GM10248 (cell line): ENCODE results near the gene CADM2.

ENCODE experiments used
- CTCF ChIA-PET: fragments of 300-600 bp; sonication (Branson Sonifier 250); formaldehyde crosslinking; extraction: SDS; loops from one replicate; lab custom pipeline; 2021; ENCODE audit warnings: antibody characterized with exemption; lab: Yijun Ruan, JAX
- POLR2A ChIA-PET: fragments of 350-650 bp; sonication (Branson Sonifier 250); formaldehyde crosslinking; extraction: SDS; loops from one replicate; lab custom pipeline; 2020; ENCODE audit warnings: antibody characterized with exemption; lab: Yijun Ruan, JAX
- DNase-seq: peaks from one replicate; pipeline ENCODE4 v3.0.0; 2012; ENCODE audit errors: extremely low spot score
- CTCF ChIP-seq: IDR thresholded peaks from 2 replicates; pipeline ENCODE4 v1.5.1; 2012; ENCODE audit warnings: mild to moderate bottlenecking, low read depth; ENCODE audit errors: extremely low read depth, missing control alignments, control extremely low read depth

The CADM2 gene

DNA sequence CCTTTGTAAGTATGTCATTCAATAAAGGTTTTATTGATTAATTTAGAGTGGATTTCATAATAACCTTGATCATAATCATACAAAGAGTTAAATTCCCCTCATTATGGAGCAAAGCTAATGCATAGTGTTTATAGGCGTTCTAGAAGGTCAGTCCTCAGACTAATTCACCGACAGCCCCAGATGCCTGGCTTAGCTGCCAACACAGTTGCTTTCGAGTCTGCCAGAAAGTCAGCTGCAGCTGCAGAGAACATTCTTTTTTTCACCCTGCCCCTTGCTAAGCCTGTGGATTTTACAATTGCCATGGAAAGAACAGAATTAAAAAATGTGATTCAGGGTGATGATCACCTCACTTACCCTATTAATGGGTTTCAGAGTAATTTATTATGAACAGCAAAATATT lies 21.2 kb downstream of the CADM2 start:
- DNase-seq, result no peak
- ChIA-PET POLR2A (no interaction called here), CTCF (interaction anchor here (0.8 kb wide), 1 partner anchor 44 kb away, joined by 3 read pairs; no protein-coding TSS in a partner anchor)
- TF ChIP-seq CTCF, result no peak

GRCh38 chr3:84980456-84980855 lies 21.7 kb downstream of the CADM2 start:
- no peak for DNase-seq
- CTCF ChIA-PET, result interaction anchor here (0.8 kb wide), 1 partner anchor 44 kb away, joined by 3 read pairs; no protein-coding TSS in a partner anchor
- POLR2A ChIA-PET, result no interaction called here
- TF ChIP-seq CTCF, result no peak

DNA sequence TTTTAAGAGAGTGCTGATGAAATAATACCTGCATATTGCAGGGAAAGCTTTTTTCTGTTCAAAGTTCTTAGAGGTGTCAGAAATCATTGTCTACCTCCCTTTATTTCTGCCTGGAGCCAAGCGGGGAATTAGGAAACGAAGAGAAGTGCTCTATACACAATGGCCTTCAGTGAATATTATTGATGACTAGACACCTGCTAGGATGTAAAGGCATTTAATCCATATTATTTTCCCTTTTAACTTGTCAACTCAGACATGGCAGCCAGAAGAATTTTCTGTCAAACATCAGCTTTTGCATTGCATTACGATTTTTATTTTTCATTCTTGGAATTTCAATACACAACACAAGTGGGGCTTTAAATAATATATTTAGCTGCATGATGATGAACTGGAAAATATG lies 24.7 kb downstream of the CADM2 start:
- no peak for DNase-seq
- TF ChIP-seq CTCF, result no peak
- POLR2A ChIA-PET, result no interaction called here
- CTCF ChIA-PET, result no interaction called here

GRCh38 chr3:84984429-84984828 lies 25.6 kb downstream of the CADM2 start:
- ChIA-PET CTCF (interaction anchor here (1.8 kb wide), 1 partner anchor 10 kb away, joined by 6 read pairs; no protein-coding TSS in a partner anchor), POLR2A (no interaction called here)
- no peak for TF ChIP-seq CTCF
- no peak for DNase-seq

DNA sequence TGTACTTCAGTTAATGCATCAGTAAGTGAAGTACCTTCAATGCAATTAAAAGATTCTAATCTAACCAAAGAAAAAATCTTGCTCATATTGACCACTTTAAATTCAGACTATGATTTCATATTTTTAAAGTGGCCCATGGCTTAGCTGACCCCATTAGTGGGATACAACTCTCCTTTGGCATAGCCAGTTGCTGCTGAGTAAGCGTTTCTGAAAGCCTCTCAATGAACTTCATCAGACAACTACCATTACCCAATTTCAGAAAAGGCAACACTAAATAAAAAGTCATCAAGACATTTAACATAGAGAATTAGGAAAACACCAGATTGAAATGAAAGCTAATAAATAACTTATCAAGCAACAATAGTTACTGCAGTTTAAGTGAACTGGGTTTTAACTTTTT lies 27.0 kb downstream of the CADM2 start:
- no peak for DNase-seq
- CTCF ChIA-PET, result interaction anchor here (1.8 kb wide), 1 partner anchor 9 kb away, joined by 6 read pairs; no protein-coding TSS in a partner anchor
- no peak for TF ChIP-seq CTCF
- POLR2A ChIA-PET, result no interaction called here

GRCh38 chr3:84987706-84988504 lies 29.1 kb downstream of the CADM2 start:
- TF ChIP-seq CTCF, result no peak
- no peak for DNase-seq
- ChIA-PET CTCF (no interaction called here), POLR2A (no interaction called here)
